Activated naive CD4-positive, alpha-beta T cell treated with Interleukin-2 at 50 U/mL for 16 hours (primary cell): ENCODE data around the gene MAPKAPK3.

Experiments used
- DNase-seq: peaks from one replicate; pipeline ENCODE4 v3.0.0-alpha.2; 2020

MAPKAPK3 gene

GRCh38 chr3:50587806-50588758 is 28.9 kb upstream of the MAPKAPK3 start:
- peak; percentile 86 for DNase-seq

DNA sequence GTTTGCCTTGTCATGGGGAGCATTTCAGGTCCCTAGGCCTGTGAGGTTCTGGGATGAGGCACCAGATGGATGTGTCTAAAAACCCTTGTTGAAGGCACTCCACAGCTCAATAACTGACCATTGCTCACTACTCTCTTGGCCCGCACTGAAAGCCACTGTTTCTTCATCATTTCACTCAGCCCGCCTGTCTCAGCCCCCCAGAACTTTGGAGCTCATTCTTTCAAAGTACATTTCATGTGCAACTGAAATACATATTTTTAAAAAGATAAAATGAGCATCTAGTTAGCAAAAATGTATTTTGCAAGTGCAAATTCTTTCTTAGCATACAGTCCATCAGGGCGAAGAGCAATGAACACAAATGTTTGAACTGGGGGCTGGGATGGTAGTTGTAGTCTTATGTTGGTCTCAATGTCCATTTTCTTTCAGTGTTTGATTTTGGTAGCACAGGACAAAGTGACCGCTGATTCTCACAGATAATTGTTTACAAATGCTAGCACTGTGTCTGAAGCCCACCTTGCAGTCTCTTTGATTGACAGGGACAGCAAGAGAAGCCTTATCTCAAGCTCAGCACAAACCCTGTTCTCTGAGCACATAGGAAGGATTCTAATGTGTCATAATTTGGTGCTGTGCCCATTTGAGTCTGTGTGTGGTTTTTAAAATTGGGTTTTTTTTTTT is 28.1 kb upstream of the MAPKAPK3 start:
- no peak for DNase-seq

GRCh38 chr3:50591196-50591741 is 25.7 kb upstream of the MAPKAPK3 start:
- DNase-seq = no peak

GRCh38 chr3:50592568-50592967 is 24.4 kb upstream of the MAPKAPK3 start:
- DNase-seq = no peak

DNA sequence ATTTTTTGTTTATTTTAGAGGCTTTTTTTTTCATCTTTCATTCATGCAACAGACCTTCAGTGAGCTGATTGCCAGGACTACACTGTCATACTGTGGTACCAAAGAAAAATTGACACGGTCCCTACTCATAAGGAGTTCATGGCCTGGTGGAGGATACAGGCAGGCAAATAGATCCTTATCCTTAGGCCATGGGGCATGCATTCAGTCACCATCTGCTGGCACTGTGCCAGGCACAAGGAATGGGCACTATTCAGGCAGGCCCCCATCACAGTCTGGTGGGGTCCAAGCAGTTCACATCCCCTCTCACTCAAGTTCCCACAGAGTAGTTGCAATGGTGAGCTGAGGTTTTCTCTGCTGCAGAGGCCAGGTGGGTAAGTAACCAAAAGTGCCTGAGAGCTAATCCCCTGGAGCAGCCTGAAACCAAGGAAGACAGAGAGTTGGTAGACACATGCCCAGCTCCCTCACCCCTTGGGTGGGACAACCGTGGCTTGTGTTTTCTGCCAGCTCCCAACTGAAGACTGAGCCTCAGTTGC is 22.6 kb upstream of the MAPKAPK3 start:
- no peak for DNase-seq

DNA sequence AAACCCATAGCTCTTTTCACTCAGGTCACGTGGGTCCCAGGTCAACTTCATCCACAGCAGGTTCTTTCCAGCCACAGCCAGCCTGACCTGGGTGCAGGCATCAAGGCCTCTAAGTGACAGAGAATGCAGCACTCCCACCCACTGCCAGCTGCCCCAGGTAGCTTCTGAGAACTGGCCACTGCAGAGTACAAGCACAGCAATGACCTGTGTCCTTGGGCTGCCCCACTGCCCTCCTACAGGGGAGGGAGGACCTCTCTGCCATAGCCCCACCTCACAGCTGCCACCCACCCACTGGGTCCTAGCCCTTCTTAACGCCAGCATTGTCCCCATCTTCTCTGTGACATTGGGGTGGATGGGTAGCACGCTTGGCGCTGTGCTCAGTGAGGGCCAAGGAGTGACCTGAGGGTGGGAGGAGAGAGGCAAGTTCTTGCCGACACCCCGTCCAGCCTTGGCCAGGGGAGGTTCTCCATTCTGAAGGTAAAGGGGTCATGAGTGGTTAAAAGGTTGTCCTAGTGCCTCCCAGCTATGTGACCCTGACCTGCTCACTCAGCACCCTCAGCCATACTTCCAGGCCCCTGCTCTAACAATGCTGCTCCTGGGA is 17.7 kb upstream of the MAPKAPK3 start:
- DNase-seq = no peak

GRCh38 chr3:50599716-50600118 is 17.2 kb upstream of the MAPKAPK3 start:
- DNase-seq = no peak

DNA sequence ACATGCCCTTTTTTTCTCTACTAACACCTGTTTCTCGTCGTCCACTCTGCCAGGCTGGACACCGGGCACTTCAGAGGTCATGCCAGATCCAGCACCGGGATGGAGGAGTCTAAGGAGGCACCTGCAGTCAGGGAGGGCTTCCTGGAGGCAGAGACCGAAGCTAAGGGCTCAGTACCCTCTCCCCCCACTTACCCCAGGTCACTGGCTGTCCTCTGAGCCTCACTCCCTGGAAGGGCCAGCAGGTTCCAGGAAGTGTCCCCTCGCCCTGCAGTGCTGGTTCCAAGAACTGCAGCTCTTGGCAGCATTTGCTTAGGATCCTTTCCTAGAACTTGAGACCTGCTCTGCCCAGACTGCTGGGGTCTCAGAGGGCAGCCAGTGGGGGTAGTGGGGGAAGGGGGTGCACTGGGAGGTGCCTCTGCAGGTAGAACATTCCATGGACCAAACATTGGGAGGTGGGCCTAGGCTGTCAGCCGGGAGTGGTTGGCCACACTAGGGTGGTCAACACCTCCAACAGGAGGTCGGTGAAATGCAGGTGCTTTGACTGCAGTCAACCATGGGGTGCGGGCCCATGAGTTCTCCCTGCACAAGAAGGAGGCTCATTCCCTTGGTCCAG is 16.7 kb upstream of the MAPKAPK3 start:
- no peak for DNase-seq

DNA sequence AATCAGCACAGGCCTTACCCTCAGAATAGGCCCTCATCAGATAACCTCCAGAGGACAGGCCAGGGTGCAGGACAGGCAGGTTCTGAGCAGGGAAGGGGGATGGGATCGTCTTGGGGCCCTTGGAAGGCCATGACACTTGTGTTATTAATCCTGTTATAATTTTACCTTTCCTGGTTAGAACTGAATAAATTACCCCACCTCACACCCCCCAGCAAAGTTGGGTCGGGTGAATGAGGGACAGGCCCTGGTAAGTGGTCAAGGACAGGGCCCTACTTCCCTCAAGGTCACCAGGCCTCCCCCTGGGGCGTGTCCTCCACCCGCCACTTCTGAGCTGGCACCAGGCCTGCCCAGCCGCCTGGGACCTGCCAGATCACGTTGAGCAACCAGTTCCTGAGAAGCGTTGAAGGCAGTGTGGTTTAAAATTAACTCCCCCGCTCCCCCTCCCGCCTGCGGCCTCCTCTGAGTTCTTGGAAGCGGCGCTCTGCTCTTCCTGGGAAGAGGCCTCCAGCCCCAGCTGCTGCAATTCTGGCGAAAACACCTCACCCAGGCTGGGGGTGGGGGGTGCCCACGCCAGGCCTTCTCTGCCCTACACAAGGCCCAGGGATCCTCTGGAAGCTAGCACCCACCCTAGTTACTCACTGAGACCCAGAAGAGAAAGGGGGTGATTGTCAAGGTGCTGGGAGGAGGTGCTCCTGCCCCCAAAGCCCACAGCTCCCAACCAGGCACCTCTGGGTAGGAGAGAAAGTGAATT is 15.9 kb upstream of the MAPKAPK3 start:
- peak; percentile 93 for DNase-seq

DNA sequence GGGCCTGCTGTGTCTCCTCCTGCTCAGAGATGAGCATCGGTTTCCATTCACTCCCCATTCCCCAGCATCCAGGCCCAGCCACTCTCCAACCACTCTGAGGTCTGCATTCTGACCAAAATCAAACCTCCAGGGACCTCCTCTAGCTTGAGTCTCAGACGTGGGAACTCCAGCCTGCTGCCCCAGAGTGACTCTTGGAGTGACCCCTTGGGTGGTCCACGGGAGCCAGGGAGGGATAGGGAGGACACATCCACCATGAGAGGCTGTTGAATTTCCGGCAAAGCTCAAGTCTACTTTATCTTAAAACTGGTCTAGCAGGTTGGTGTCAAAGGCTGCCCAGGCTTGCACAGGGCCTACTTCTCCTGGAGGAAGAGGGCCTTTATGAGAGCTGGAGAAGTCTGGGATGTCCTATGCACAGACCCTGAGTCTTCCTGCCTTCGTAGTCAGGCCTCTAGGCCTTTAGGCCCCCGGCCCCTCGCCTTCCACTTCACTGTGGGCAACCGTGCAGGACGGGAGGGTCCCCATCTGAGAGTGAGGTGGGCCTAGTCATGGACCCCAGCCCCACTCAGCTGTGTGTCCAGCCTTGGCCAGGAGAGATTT is 14.3 kb upstream of the MAPKAPK3 start:
- no peak for DNase-seq

DNA sequence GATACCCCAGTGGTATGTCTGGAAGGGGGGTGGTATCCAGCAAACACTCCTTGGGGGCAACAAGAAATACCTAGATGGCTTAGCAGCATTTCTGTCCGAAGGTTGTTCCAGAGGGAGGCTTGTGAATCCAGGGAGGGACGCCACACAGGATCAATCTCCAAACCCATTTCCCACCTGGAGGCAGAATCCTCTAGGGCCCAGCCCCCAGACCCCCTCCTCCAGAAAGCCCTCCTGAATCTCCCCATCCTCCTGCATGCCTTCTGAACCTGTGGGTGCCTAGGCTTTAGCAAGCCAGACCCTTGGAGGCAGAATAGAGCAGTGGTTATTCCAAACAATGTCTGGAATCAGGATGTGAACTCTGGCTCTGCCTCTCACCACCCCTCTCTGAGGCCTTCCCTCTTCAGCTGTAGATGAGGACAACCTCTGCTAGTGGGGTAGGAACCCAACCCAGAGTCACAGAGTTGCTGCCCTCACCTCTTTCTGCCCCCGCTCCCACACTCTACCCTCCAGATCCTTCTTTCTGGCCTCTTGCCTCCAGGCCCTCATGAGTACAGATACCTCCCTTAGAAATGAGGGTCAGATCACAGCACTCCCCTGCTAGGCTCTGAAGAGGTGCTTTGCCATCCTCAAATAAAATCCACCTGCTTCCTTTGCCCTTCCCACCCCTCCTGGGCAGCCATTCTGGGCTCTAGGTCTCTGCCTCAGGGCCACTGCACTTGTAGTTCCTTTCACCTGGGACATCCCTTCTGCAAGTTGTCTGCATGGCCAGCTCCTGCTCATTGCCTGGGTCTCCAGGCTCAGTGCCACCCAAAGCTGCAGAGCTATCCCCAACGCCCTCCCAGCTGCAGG is 13.5 kb upstream of the MAPKAPK3 start:
- no peak for DNase-seq

DNA sequence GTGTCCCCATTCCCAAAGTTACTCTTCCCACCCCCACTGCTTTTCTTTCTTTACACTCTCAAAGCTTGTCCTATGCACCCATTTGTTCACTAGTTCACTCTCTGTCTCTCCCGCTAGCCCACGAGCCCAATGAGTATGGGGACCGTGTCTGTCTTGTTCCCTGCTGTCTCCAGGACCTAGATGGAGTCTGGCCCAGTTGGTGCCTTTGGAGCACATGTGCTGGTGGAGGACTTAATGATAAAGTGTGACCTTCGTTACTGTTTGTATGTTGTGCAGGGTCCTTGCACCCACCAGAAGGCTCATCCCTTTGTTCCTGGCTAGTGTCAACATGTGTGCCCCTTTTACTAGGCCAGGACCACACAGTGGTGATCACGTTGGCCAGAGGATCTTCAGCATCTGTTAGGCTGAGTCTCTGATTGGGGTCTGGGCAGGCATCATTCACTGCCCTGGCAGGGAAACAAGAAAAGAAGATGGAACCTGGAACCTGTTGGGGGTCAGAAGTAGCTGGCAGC is 12.8 kb upstream of the MAPKAPK3 start:
- DNase-seq = no peak

GRCh38 chr3:50604628-50605588 is 12.0 kb upstream of the MAPKAPK3 start:
- DNase-seq = no peak

DNA sequence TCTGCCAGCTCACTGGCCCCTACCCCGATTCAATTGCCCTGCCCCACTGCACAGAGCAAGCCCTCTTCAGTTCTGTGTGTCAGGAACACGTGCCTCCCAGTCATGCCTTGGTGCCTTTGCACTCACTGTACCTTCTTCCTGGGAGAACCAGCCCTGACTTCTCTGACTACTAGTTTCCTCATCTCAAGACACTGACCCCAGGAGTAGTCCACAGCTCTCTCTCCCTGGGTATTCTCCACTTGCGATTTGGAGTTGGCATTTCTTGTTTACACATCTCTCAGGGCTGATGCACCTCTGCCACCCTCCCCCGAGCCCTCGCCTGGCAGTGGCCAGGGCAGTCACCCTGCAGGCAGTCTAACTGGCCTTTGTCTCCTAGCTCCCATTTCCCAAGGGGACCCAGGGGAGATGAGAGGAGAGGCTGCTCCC is 11.0 kb upstream of the MAPKAPK3 start:
- no peak for DNase-seq

DNA sequence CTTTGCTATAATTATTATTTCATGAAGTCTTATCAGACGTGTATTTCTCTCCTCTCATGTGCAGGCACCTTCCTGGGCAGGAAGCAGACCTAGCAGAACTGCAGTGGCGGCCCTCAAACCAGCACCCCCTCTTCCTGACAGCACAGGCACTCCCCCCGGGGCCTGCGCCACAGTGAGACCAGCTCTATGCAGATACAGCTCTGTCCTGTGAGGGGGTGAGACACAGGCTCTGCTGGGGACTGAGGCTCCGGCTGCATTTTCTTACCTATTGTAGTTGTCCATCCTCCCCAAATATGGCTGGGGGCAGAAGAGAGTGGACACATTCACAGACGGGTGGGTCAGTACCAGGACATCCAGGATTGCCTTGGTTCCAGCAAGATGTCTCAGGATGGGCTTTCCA is 10.4 kb upstream of the MAPKAPK3 start:
- DNase-seq = no peak

DNA sequence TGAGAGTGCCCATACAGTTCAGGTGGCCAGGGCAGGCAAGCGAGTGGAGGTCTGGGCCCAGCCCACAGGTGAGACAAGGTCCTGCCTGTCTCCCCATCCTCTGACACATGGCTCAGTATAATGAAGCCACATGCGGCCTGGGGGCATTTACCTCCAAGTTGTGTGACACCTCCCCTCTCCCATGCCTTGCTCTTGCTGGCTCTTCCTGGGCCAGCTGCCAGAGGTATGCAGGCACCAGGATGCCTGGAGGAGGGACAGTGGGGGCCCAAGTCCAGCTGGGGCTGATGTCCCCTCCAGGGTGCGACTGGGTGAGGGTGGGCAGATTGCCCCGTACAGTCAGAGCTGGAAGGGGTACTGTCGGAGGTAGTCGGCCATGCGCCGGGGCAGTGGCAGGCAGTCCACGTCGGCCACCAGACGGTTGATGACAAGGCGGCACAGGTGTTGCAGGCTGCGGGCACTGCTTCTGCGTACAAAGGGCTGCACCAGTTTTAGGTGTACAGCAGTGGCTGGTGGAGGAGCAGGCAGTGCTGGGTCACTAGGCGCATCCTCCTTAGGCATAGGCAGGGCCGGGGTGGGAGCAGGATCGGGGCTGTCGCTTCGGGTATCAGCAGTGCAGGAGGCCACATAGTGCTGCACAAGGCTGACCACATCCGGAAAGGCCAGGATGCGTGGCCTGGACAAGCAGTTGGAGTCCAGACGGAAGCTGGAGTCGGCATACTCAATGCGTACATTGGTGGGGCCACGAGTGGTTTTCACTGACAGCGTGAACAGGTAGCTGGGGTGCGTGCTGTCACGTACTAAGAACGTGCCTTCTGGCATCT is 9.5 kb upstream of the MAPKAPK3 start:
- DNase-seq = no peak

- DNase-seq = no peak
Observed at GRCh38 chr3:50608278-50608677, 8.7 kb upstream of the MAPKAPK3 start.
